H1 (cell line): Measurements from ENCODE around the gene MYH10. TPM values are rescaled to one million over a fixed set of nuclear protein-coding genes. Genes with fewer than 3 reads are reported as not detected.

ENCODE experiments used
- CTCF ChIA-PET: fragments of 300-600 bp; sonication (Branson Sonifier 250); formaldehyde crosslinking; loops from one replicate; lab custom pipeline; 2021; ENCODE audit not compliant: partially characterized antibody; lab: Charles Lee
- POLR2A ChIA-PET: fragments of 300-600 bp; sonication (Branson Sonifier 250); formaldehyde crosslinking; loops from one replicate; lab custom pipeline; 2021; ENCODE audit warnings: inconsistent platforms; ENCODE audit not compliant: partially characterized antibody; lab: Charles Lee
- DNase-seq, 2 experiments: peaks; one replicate each; pipeline versions ENCODE4 v3.0.0 to v3.0.0-alpha.2; 2010 to 2022; ENCODE audit warnings: low spot score in 2 of 2, low read depth in 1 of 2, mixed read lengths in 1 of 2
- FAIRE-seq: peaks from 2 replicates; lab custom pipeline; 2011; peaks lifted over from hg19 to GRCh38; lab: Jason Lieb, UNC
- H2AFZ ChIP-seq: 2 replicates; pipeline ENCODE4 v1.8.1; 2012; ENCODE audit warnings: low read length, inconsistent platforms
- H2AK5ac ChIP-seq: 2 replicates; pipeline ENCODE4 v1.6.1; 2013; ENCODE audit warnings: low read depth, low read length
- H2BK120ac ChIP-seq: replicated peaks from 2 replicates; pipeline ENCODE3; 2013; ENCODE audit warnings: low read depth, low read length, inconsistent platforms
- H2BK12ac ChIP-seq: 2 replicates; pipeline ENCODE4 v1.6.1; 2013; ENCODE audit warnings: low read depth, low read length
- H2BK15ac ChIP-seq: 2 replicates; pipeline ENCODE4 v1.6.1; 2013; ENCODE audit warnings: low read length
- H2BK20ac ChIP-seq: 2 replicates; pipeline ENCODE4 v1.6.1; 2013; ENCODE audit warnings: low read length
- H2BK5ac ChIP-seq: 2 replicates; pipeline ENCODE4 v1.6.1; 2013; ENCODE audit warnings: low read depth, low read length
- H3K14ac ChIP-seq: 2 replicates; pipeline ENCODE4 v1.6.1; 2013; ENCODE audit warnings: inconsistent platforms; ENCODE audit not compliant: insufficient read length
- H3K18ac ChIP-seq: 2 replicates; pipeline ENCODE4 v1.6.1; 2013; ENCODE audit warnings: low read length; ENCODE audit errors: extremely low read depth
- H3K23ac ChIP-seq: 2 replicates; pipeline ENCODE4 v1.6.1; 2013; ENCODE audit warnings: inconsistent platforms; ENCODE audit not compliant: insufficient read length
- H3K23me2 ChIP-seq: 2 replicates; pipeline ENCODE4 v1.6.1; 2013; ENCODE audit warnings: low read depth, low read length
- H3K27ac ChIP-seq: 2 replicates; pipeline ENCODE4 v1.6.1; 2011; ENCODE audit warnings: low read depth, low read length, inconsistent platforms
- H3K27me3 ChIP-seq, 4 experiments: replicated peaks in 1 of 4; 1 replicate in 1 of 4; 2 replicates in 3 of 4; pipeline versions ENCODE4 v1.6.1 to v1.8.1; 2011 to 2013; ENCODE audit warnings: low read length in 3 of 4, mild to moderate bottlenecking in 3 of 4, inconsistent platforms in 2 of 4, mixed read lengths in 2 of 4, moderate library complexity in 1 of 4; ENCODE audit not compliant: control insufficient read depth in 3 of 4, insufficient read depth in 3 of 4; ENCODE audit errors: extremely low read depth in 1 of 4
- H3K36me3 ChIP-seq, 4 experiments: 2 replicates each; pipeline versions ENCODE4 v1.6.1 to v1.8.1; 2011 to 2013; ENCODE audit warnings: mild to moderate bottlenecking in 4 of 4, low read length in 3 of 4, moderate library complexity in 2 of 4, control low read depth in 1 of 4, inconsistent platforms in 1 of 4; ENCODE audit not compliant: insufficient read depth in 4 of 4, control insufficient read depth in 2 of 4
- H3K4ac ChIP-seq: replicated peaks from 2 replicates; pipeline ENCODE3; 2013; ENCODE audit warnings: low read length, low read depth, mixed read lengths, inconsistent platforms; ENCODE audit not compliant: insufficient read length
- H3K4me1 ChIP-seq, 4 experiments: replicated peaks in 1 of 4; 1 replicate in 1 of 4; 2 replicates in 3 of 4; pipeline versions ENCODE4 v1.6.1 to v1.8.1; 2011 to 2013; ENCODE audit warnings: low read length in 3 of 4, inconsistent platforms in 2 of 4, mixed read lengths in 1 of 4; ENCODE audit not compliant: insufficient read depth in 4 of 4, control insufficient read depth in 3 of 4
- H3K4me2 ChIP-seq, 2 experiments: 2 replicates each; pipeline versions ENCODE4 v1.6.1 to v1.8.1; 2011 to 2013; ENCODE audit warnings: low read depth in 2 of 2, low read length in 2 of 2, control low read depth in 1 of 2, inconsistent platforms in 1 of 2, mild to moderate bottlenecking in 1 of 2; ENCODE audit not compliant: insufficient read depth in 1 of 2
- H3K4me3 ChIP-seq, 4 experiments: fragments of 200-600, 300-600 bp in 1 of 4; sonication (generic), shearing (Covaris generic), sonication (Bioruptor Twin) in 1 of 4; 2 replicates each; pipeline versions ENCODE4 v1.5.1 to v1.8.1; 2011 to 2016; ENCODE audit warnings: low read length in 4 of 4, low read depth in 3 of 4, control low read depth in 2 of 4, inconsistent platforms in 2 of 4, mild to moderate bottlenecking in 2 of 4, mixed read lengths in 1 of 4, moderate library complexity in 1 of 4; ENCODE audit not compliant: insufficient read depth in 2 of 4; ENCODE audit errors: extremely low read depth in 1 of 4
- H3K56ac ChIP-seq: replicated peaks from 2 replicates; pipeline ENCODE3; 2013; ENCODE audit warnings: low read depth, mild to moderate bottlenecking, mixed read lengths, low read length, inconsistent platforms; ENCODE audit not compliant: insufficient read length
- H3K79me1 ChIP-seq: 2 replicates; pipeline ENCODE4 v1.6.1; 2013; ENCODE audit warnings: low read depth, low read length, control low read depth
- H3K79me2 ChIP-seq, 2 experiments: 2 replicates each; pipeline versions ENCODE4 v1.6.1 to v1.8.1; 2012 to 2013; ENCODE audit warnings: low read length in 2 of 2, mild to moderate bottlenecking in 2 of 2, inconsistent platforms in 1 of 2; ENCODE audit not compliant: insufficient read depth in 2 of 2, control insufficient read depth in 1 of 2
- H3K9ac ChIP-seq, 4 experiments: replicated peaks in 1 of 4; 1 replicate in 1 of 4; 2 replicates in 3 of 4; pipeline versions ENCODE4 v1.6.1 to v1.8.1; 2011 to 2013; ENCODE audit warnings: low read depth in 3 of 4, low read length in 3 of 4, control low read depth in 2 of 4, mild to moderate bottlenecking in 2 of 4, moderate library complexity in 2 of 4, inconsistent platforms in 1 of 4; ENCODE audit errors: extremely low read depth in 1 of 4
- H3K9me3 ChIP-seq, 2 experiments: 2 replicates each; pipeline versions ENCODE4 v1.6.1 to v1.8.1; 2012 to 2013; ENCODE audit warnings: mild to moderate bottlenecking in 2 of 2, moderate library complexity in 2 of 2, control low read depth in 1 of 2, inconsistent platforms in 1 of 2, low read depth in 1 of 2, low read length in 1 of 2, mixed read lengths in 1 of 2; ENCODE audit not compliant: insufficient read depth in 2 of 2
- H4K20me1 ChIP-seq, 2 experiments: replicated peaks in 1 of 2; 2 replicates each; pipeline versions ENCODE3 to v1.8.1; 2011 to 2013; ENCODE audit warnings: inconsistent platforms in 2 of 2, low read length in 2 of 2, mild to moderate bottlenecking in 1 of 2; ENCODE audit not compliant: insufficient read depth in 2 of 2, control insufficient read depth in 1 of 2
- H4K5ac ChIP-seq: 2 replicates; pipeline ENCODE4 v1.6.1; 2013; ENCODE audit warnings: low read length, low read depth, mixed read lengths, inconsistent platforms; ENCODE audit not compliant: insufficient read length
- H4K8ac ChIP-seq: 2 replicates; pipeline ENCODE4 v1.8.0; 2013; ENCODE audit warnings: mild to moderate bottlenecking, moderate library complexity, low read length, inconsistent platforms; ENCODE audit not compliant: insufficient read depth; ENCODE audit errors: extremely low read depth
- H4K91ac ChIP-seq: replicated peaks from 2 replicates; pipeline ENCODE3; 2013; ENCODE audit warnings: low read length, mixed read lengths, inconsistent platforms; ENCODE audit not compliant: insufficient read length
- POLR2AphosphoS5 ChIP-seq: IDR thresholded peaks from 2 replicates; pipeline ENCODE4 v1.6.1; 2011; ENCODE audit warnings: low read depth, low read length
- WGBS, 2 experiments: shearing (Covaris generic) in 1 of 2; methylation state at CpG; one replicate each; pipeline versions ENCODE4 v1.1.6 to v1.1.7; 2013 to 2015; ENCODE audit warnings: low lambda C conversion rate in 2 of 2, mixed read lengths in 2 of 2, inconsistent platforms in 1 of 2, low coverage in 1 of 2, missing lambda C conversion rate in 1 of 2; ENCODE audit not compliant: insufficient replicate concordance in 2 of 2, insufficient coverage in 1 of 2, insufficient read length in 1 of 2; ENCODE audit errors: extremely low coverage in 1 of 2, missing lambda C conversion rate in 1 of 2; 5-methylcytosine and 5-hydroxymethylcytosine counted together
- polyA plus RNA-seq, 7 experiments: library from polyadenylated mRNA; depleted of rRNA in 3 of 7; stranded (reverse) in 5 of 7; unstranded in 2 of 7; fragments of >200 nt in 5 of 7; fragments of 200-250 nt in 2 of 7; gene quantifications; 1 replicate in 5 of 7; 2 replicates in 1 of 7; 4 replicates in 1 of 7; pipeline versions ENCODE4 v1.2.1 to v1.2.3, GENCODE V29; 2011 to 2013; ENCODE audit warnings: missing spikeins in 2 of 7, mixed read lengths in 2 of 7
- total RNA-seq: library from RNA; stranded (reverse); fragmentation: NEBNext Ultra II Directional; extraction: Animal tissue kit (Norgen Biotek cat#: 25700); gene quantifications from 2 replicates; pipeline ENCODE4 v1.2.1, GENCODE V29; 2021
- TF ChIP-seq, protein P1 (sequence below): IDR thresholded peaks from 2 replicates; pipeline ENCODE4 v1.6.1; 2012; ENCODE audit warnings: inconsistent platforms

MYH10 gene
- total and polyA plus RNA-seq, 2 of the 8 experiments (the other 6 are each of a cell fraction or from before 2014, with no cell fraction given) = 64.1 to 289 TPM

DNA sequence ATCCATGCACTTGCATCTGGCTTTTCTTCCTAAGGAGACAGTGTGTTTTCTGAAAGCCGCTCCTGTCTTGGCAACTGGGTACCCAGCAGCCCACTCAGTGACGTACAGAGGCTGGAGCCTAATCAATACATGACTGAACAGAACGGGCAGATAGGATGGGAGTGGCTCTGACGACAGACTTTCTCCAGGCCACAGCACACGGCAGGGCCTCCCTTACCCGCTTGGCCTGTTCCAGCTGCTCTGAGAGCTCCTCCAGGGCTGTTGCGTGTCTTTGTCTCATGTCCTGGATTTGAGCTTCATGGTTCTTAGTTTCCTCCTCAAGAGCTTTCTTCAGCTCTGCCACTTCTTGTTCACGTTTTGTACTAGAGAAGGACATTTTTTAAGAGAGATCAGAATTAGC lies 129.9 kb downstream of the MYH10 start:
- Histone ChIP-seq H2BK20ac (no peak overlapping the region), H2BK15ac (no peak overlapping the region), H3K23ac (no peak overlapping the region), H2BK5ac (no peak overlapping the region), H3K27ac (no peak overlapping the region), H3K18ac (no peak overlapping the region), H2AK5ac (no peak overlapping the region), H3K4me1 (no peaks in the 10 kb centered on the region), H2BK12ac (no peak overlapping the region), H4K91ac (no peak overlapping the region), H4K8ac (no peak overlapping the region), H3K56ac (no peak overlapping the region), H3K4me2 (no peak overlapping the region), H3K23me2 (no peaks in the 10 kb centered on the region), H3K36me3 (peaks cover 62 to 85% (median 76%) of the 10 kb centered on the region in 4 experiments), H3K14ac (no peak overlapping the region), H2AFZ (no peak overlapping the region), H3K79me1 (no peaks in the 10 kb centered on the region; the same call in 1 of the 2 replicates), H3K9ac (no peak overlapping the region), H3K4ac (no peak overlapping the region), H3K79me2 (no peaks in the 10 kb centered on the region), H2BK120ac (no peak overlapping the region), H4K20me1 (peaks cover 6 to 7% of the 10 kb centered on the region in 2 experiments), H4K5ac (no peak overlapping the region), H3K27me3 (no peaks in the 10 kb centered on the region), H3K9me3 (no peaks in the 10 kb centered on the region), H3K4me3 (no peak overlapping the region)
- POLR2A ChIA-PET = interaction anchor here (1.3 kb wide), 1 partner anchor 21 kb away, joined by 3 read pairs; no protein-coding TSS in a partner anchor
- TF ChIP-seq, protein P1, sequence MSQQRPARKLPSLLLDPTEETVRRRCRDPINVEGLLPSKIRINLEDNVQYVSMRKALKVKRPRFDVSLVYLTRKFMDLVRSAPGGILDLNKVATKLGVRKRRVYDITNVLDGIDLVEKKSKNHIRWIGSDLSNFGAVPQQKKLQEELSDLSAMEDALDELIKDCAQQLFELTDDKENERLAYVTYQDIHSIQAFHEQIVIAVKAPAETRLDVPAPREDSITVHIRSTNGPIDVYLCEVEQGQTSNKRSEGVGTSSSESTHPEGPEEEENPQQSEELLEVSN = no peak
- TF ChIP-seq POLR2AphosphoS5 = no peak
- CTCF ChIA-PET = interaction anchor here (1.7 to 2.0 kb wide), 2 partner anchors 12 to 19 kb away, joined by 4 read pairs; no protein-coding TSS in a partner anchor
- DNase-seq (no peak), FAIRE-seq (no peak)
- WGBS, 2 experiments = 90% methylated on average over 8 of the region's 8 CpGs; no CpG with 5 or more reads in 1 of the 2 experiments
